Dendritic cell treated with granulocyte-macrophage colony-stimulating factor and Interleukin-4, amounts not matched to agents 40 ng/mL and 50 ng/mL, for 4 days (primary cell): ENCODE data around the gene HEATR5A.
"Not testable (repeated sequence)": the region's sequence is repeated elsewhere in the genome, so short reads cannot be mapped to it uniquely, and the experiment has no call there.

Source experiments
- H3K27ac Mint-ChIP-seq: one replicate; pipeline ENCODE4 v1.8.0; 2022; ENCODE audit warnings: mild to moderate bottlenecking, mixed read lengths
- H3K27me3 Mint-ChIP-seq: one replicate; pipeline ENCODE4 v1.8.0; 2022; ENCODE audit warnings: mild to moderate bottlenecking, mixed read lengths
- H3K36me3 Mint-ChIP-seq: one replicate; pipeline ENCODE4 v1.8.0; 2022; ENCODE audit warnings: low read depth, mixed read lengths
- H3K4me1 Mint-ChIP-seq: one replicate; pipeline ENCODE4 v1.8.0; 2022; ENCODE audit warnings: low read depth, mixed read lengths
- H3K4me3 Mint-ChIP-seq: one replicate; pipeline ENCODE4 v1.8.0; 2022; ENCODE audit warnings: mild to moderate bottlenecking, moderate library complexity, mixed read lengths
- H3K9me3 Mint-ChIP-seq: one replicate; pipeline ENCODE4 v1.8.0; 2022; ENCODE audit warnings: mixed read lengths
- intact Hi-C: fragments of 100-400 bp; cut with micrococcal nuclease; formaldehyde crosslinking; loops from one replicate; pipeline ENCODE4 v1.15.0; 2022

The HEATR5A gene

DNA sequence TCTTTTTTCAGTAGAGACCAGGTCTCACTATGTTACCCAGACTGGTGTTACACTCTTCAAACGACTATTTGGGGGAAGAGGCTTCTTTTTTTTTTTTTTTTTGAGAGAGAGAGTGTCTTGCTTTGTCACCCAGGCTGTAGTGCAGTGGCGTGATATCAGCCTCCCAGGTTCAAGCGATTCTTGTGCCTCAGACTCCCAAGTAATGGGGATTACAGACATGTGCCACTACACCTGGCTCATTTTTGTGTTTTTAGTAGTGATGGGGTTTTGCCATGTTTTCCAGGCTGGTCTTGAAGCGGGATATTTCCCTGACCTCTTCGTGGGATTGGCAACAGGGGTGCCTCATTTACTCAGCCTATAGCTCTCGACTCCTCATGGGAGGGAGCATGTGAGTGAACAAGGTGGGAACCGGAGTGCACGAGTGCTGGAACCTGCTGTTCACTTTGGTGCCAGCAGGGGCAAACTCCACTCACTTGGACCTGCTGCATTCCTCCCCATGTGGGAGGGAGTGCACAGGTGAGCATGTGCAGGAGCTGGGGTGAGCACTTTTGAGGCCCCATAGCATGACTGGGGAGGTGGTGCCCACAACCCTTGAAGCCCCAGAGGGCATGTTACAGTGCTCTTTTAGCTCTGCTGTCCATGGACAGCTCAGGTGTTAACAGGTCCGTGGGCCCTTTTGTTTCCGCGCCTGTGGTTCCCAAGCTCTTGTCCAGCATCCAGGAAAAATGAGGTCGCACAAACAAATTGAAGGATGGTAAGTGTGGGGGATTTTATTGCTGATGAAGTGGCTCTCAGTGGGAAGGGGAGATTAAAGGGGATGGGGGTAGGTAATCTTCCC lies 133.7 kb downstream of the HEATR5A start:
- H3K36me3 Mint-ChIP-seq = peaks cover 8% of the 10 kb centered on the region
- H3K27ac Mint-ChIP-seq = no peak overlapping the region
- H3K4me3 Mint-ChIP-seq = no peak overlapping the region
- intact Hi-C loops = no loop called here
- H3K4me1 Mint-ChIP-seq = peaks cover 16% of the 10 kb centered on the region
- H3K9me3 Mint-ChIP-seq = peaks cover 9% of the 10 kb centered on the region
- no peaks in the 10 kb centered on the region for H3K27me3 Mint-ChIP-seq

DNA sequence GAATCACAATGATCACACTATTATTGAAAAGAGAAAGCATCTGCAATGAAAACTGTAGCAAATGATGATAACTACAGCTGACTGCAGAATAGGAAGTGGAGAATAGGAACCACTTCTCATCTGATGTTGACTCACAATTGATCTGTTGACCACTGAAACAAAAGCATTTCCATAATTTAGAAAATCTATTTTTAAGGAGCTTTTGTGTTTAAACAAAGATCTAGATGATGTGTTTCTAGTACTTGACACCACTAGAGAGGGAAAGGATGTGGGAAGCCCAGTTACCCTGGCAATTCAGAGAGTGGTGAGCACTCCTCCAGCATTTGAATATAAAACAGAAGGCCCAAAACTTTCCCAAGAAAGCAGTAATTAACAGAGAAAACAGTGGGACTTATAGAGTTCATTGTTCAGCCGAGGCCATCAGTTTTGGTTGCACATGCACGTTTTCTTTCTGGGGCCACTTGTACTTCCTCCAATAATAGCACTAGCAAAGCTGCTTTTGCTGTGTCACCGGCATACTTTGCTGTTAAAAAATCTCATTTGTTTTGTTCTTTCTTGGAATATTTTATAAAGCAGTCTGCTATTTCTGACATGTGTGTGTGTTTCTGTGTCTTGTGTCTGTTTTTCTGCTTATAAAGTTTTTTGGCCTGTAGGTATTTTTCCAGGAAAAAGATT lies 136.6 kb downstream of the HEATR5A start:
- peaks cover 8% of the 10 kb centered on the region for H3K4me1 Mint-ChIP-seq
- intact Hi-C loops = no loop called here

GRCh38 chr14:31283153-31283552 lies 137.2 kb downstream of the HEATR5A start:
- intact Hi-C loops = no loop called here
- H3K4me1 Mint-ChIP-seq = peaks cover 8% of the 10 kb centered on the region
- peak overlapping the region; percentile 89 for H3K27ac Mint-ChIP-seq
- H3K36me3 Mint-ChIP-seq = peaks cover 8% of the 10 kb centered on the region
- H3K4me3 Mint-ChIP-seq = no peak overlapping the region
- no peaks in the 10 kb centered on the region for H3K27me3 Mint-ChIP-seq
- H3K9me3 Mint-ChIP-seq = peaks cover 9% of the 10 kb centered on the region

More for the DNA sequence above, 136.6 kb downstream of the HEATR5A start:
- Mint-ChIP-seq H3K4me3 (peak overlapping the region; percentile 6), H3K27ac (peak overlapping the region; percentile 89), H3K9me3 (peaks cover 9% of the 10 kb centered on the region), H3K27me3 (no peaks in the 10 kb centered on the region), H3K36me3 (peaks cover 8% of the 10 kb centered on the region)

GRCh38 chr14:31280871-31281220 lies 139.5 kb downstream of the HEATR5A start:
- H3K4me3 Mint-ChIP-seq = no peak overlapping the region
- H3K27me3 Mint-ChIP-seq = no peaks in the 10 kb centered on the region
- H3K9me3 Mint-ChIP-seq = peaks cover 9% of the 10 kb centered on the region
- H3K4me1 Mint-ChIP-seq = peaks cover 8% of the 10 kb centered on the region
- peaks cover 6% of the 10 kb centered on the region for H3K36me3 Mint-ChIP-seq
- intact Hi-C loops = no loop called here
- peak overlapping the region; percentile 2 for H3K27ac Mint-ChIP-seq

- peaks cover 9% of the 10 kb centered on the region for H3K9me3 Mint-ChIP-seq
- no peak overlapping the region for H3K4me3 Mint-ChIP-seq
- intact Hi-C loops = no loop called here
- no peaks in the 10 kb centered on the region for H3K27me3 Mint-ChIP-seq
- H3K36me3 Mint-ChIP-seq = peaks cover 6% of the 10 kb centered on the region
- peak overlapping the region; percentile 2 for H3K27ac Mint-ChIP-seq
- H3K4me1 Mint-ChIP-seq = peaks cover 8% of the 10 kb centered on the region
These were observed 140.0 kb downstream of the HEATR5A start for GRCh38 chr14:31280132-31280870.

DNA sequence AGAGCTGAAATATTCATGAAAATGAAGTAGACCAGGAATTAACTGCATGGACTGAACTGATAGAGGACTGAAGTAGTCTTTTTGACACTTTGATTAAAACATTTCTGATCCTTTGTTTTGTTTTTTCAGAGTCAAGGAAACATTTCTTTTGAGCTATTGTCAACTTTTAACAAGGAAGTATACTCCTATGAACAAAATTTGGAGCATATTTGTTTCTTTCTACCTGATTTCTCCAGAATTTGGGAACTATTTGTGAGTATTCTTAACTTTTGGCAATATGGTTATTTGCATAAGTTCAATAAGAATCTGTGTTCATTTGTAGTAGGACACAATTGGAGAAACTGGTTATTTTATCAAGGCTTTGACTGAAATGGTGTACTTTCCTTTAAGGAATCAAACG lies 141.5 kb downstream of the HEATR5A start:
- intact Hi-C loops = no loop called here
- Mint-ChIP-seq H3K27ac (no peak overlapping the region), H3K36me3 (peaks cover 6% of the 10 kb centered on the region), H3K27me3 (no peaks in the 10 kb centered on the region), H3K9me3 (peaks cover 9% of the 10 kb centered on the region), H3K4me3 (no peak overlapping the region), H3K4me1 (peaks cover 3% of the 10 kb centered on the region)

DNA sequence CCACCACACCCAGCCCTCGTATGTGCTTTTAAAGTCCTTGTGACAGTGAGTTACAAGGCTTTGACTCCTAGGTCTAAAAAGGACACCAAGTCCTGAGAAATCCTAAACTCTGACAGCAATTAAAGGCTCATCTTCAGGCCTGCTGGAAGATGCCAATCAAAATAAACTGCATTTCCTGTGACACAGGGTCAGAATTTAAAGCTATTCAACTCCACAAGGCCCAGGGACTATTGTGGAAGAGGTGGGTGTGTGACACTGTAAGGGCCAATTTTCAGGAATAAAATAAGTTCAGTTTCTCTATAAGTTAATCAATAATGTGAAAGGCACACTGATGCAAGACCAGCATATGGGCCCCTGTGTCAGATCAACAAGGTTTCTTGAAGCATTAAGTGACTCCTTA lies 143.3 kb downstream of the HEATR5A start:
- H3K4me1 Mint-ChIP-seq = peaks cover 12% of the 10 kb centered on the region
- no peak overlapping the region for H3K4me3 Mint-ChIP-seq

GRCh38 chr14:31276417-31276816 lies 143.9 kb downstream of the HEATR5A start:
- H3K27ac Mint-ChIP-seq, intact Hi-C loops, H3K9me3 Mint-ChIP-seq, H3K36me3 Mint-ChIP-seq, H3K27me3 Mint-ChIP-seq, H3K4me3 Mint-ChIP-seq: not testable (repeated sequence)
- H3K4me1 Mint-ChIP-seq = peaks cover 12% of the 10 kb centered on the region

More for the DNA sequence above, 143.3 kb downstream of the HEATR5A start:
- intact Hi-C loops = no loop called here
- no peak overlapping the region for H3K27ac Mint-ChIP-seq
- no peaks in the 10 kb centered on the region for H3K27me3 Mint-ChIP-seq
- H3K36me3 Mint-ChIP-seq = peaks cover 6% of the 10 kb centered on the region
- peaks cover 9% of the 10 kb centered on the region for H3K9me3 Mint-ChIP-seq

GRCh38 chr14:31275731-31276130 lies 144.6 kb downstream of the HEATR5A start:
- intact Hi-C loops = no loop called here
- Mint-ChIP-seq H3K4me3 (no peak overlapping the region), H3K36me3 (peaks cover 6% of the 10 kb centered on the region), H3K27ac (no peak overlapping the region), H3K27me3 (no peaks in the 10 kb centered on the region), H3K4me1 (peaks cover 12% of the 10 kb centered on the region), H3K9me3 (peaks cover 9% of the 10 kb centered on the region)

DNA sequence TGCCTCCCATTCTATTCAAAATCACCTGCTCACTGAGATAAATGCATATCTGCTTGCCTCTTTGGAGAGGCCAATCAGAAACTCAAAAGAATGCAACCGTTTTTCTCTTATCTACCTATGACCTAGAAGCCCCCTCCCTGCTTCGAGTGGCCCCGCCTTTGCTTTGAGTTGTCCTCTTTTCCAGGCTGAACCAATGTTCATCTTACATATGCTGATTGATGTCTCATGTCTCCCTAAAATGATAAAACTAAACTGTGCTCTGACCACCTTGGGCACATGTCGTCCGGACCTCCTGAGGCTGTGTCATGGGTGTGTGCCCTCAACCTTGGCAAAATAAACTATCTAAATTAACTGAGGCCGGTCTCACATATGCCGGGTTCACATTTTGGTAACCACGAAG lies 148.7 kb downstream of the HEATR5A start:
- Mint-ChIP-seq H3K4me3 (no peak overlapping the region), H3K27ac (no peak overlapping the region), H3K4me1 (peaks cover 21% of the 10 kb centered on the region), H3K27me3 (no peaks in the 10 kb centered on the region), H3K36me3 (peaks cover 3% of the 10 kb centered on the region), H3K9me3 (peaks cover 13% of the 10 kb centered on the region)
- intact Hi-C loops = loop anchor here (2.0 kb wide), 1 partner anchor 85 kb away; no protein-coding TSS in a partner anchor

- Mint-ChIP-seq H3K27me3 (no peaks in the 10 kb centered on the region), H3K4me3 (no peak overlapping the region), H3K36me3 (no peaks in the 10 kb centered on the region), H3K9me3 (peaks cover 8% of the 10 kb centered on the region), H3K27ac (no peak overlapping the region), H3K4me1 (peaks cover 21% of the 10 kb centered on the region)
- intact Hi-C loops = loop anchor here (2.0 kb wide), 1 partner anchor 87 kb away; no protein-coding TSS in a partner anchor
These were observed 150.1 kb downstream of the HEATR5A start for GRCh38 chr14:31270196-31270772.

GRCh38 chr14:31269634-31270195 lies 150.6 kb downstream of the HEATR5A start:
- Mint-ChIP-seq H3K4me1 (peaks cover 21% of the 10 kb centered on the region), H3K27ac (no peak overlapping the region), H3K4me3 (no peak overlapping the region), H3K9me3 (peaks cover 8% of the 10 kb centered on the region), H3K27me3 (no peaks in the 10 kb centered on the region), H3K36me3 (no peaks in the 10 kb centered on the region)
- intact Hi-C loops = loop anchor here (2.0 kb wide), 1 partner anchor 87 kb away; no protein-coding TSS in a partner anchor

DNA sequence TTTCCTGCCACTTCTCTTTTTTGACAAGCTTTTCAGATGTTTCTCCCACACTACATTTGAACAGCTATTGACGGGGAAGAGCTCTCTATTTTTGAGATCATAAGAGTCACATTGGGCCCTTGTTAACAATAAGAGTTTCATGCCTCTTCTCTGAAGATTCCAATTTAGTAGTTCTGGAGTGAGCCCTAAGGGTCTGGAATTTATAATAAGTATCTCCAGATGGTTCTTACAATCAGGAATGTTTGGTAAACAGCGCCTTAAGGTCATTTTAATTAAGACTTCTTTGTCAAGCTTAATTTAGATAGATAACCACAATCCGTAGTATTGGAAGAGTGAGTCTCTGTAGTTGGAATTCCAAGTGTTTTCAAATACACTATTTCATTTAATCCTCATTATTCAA lies 152.1 kb downstream of the HEATR5A start:
- H3K4me1 Mint-ChIP-seq = peaks cover 18% of the 10 kb centered on the region
- peaks cover 8% of the 10 kb centered on the region for H3K9me3 Mint-ChIP-seq
- no peak overlapping the region for H3K27ac Mint-ChIP-seq
- H3K36me3 Mint-ChIP-seq = no peaks in the 10 kb centered on the region
- intact Hi-C loops = no loop called here
- H3K27me3 Mint-ChIP-seq = no peaks in the 10 kb centered on the region
- H3K4me3 Mint-ChIP-seq = no peak overlapping the region
